ENCODE data around the gene HHIPL1.

DNA sequence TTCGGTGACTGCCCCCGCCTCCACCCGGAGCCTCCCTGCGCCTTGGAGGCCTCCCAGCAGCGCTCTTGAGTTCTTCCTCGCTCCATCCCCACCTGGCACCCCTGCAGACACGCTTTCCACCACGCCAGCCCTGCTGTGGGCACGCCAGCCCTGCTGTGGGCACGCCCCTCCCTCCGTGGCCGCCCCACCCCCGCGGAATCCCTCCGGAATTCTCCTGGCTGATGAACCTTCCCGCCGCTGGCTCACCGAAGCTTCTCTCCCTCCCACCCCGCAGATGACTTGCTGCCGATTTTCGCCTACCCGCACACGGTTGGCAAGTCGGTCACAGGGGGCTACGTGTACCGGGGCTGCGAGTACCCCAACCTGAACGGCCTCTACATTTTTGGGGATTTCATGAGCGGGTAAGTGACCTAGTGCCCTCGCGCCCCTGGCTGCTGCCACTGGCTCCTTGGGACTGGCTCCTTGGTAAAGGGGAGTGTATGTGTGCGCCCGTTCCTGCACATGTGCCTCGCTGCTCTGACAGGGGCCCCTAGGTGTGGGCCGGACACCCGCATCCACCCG, 15.2 kb downstream of the HHIPL1 start:
- TF ChIP-seq, protein P1, sequence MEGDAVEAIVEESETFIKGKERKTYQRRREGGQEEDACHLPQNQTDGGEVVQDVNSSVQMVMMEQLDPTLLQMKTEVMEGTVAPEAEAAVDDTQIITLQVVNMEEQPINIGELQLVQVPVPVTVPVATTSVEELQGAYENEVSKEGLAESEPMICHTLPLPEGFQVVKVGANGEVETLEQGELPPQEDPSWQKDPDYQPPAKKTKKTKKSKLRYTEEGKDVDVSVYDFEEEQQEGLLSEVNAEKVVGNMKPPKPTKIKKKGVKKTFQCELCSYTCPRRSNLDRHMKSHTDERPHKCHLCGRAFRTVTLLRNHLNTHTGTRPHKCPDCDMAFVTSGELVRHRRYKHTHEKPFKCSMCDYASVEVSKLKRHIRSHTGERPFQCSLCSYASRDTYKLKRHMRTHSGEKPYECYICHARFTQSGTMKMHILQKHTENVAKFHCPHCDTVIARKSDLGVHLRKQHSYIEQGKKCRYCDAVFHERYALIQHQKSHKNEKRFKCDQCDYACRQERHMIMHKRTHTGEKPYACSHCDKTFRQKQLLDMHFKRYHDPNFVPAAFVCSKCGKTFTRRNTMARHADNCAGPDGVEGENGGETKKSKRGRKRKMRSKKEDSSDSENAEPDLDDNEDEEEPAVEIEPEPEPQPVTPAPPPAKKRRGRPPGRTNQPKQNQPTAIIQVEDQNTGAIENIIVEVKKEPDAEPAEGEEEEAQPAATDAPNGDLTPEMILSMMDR (conservative IDR thresholded peaks at IDR 0.05; ENCODE audit: low read length), result no peak
- TF ChIP-seq EZH2phosphoT487 (IDR thresholded peaks at IDR 0.05; ENCODE audit: borderline replicate concordance), result no peak

Data from Loucy (cell line).